Activated CD4-positive, CD25-positive, alpha-beta regulatory T cell treated with anti-CD3 and anti-CD28 coated beads, Interleukin-2, amount 50 U/mL, for 24 hours (primary cell): ENCODE results near the gene ATP5MG.

ENCODE experiments used
- ATAC-seq, 2 donors: fragments of 150-1000 bp; cut with Tn5 transposase; one replicate each; pipeline ENCODE4 v1.10.0; 2021; ENCODE audit warnings: mild to moderate bottlenecking in 1 of 2, moderate library complexity in 1 of 2

Gene ATP5MG

DNA sequence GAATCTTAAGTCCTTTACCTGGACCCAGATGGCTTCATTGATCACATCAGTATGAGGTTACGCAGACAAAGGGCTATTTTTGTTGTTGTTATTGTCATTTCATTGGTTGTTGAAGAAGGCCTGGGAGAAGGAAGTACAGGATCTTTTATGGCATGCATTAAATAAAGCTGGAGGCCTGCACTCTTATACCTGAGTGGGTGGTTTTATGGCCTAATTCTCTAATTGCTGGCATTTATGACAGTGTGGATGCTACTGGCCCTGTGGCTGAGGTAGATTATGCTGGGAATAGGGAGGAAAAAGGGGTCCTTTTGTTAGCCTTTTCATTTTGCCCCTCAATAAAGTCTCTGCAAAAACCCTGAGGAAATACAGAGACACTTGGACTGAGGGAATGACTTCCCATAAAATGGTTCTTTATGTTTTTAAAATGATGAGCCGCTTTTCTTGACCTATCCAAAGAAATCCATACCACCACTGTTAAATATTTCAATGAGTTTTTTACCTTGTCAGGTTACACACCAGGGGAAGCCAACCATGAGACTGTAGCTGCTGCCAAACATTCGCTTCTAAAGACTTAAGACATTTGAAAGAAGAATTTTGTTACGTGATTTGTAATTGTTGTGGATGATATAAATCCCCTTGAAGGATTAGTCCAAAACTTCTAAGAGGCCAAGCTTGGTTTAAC is 41.6 kb downstream of the ATP5MG start:
- ATAC-seq = no peak

DNA sequence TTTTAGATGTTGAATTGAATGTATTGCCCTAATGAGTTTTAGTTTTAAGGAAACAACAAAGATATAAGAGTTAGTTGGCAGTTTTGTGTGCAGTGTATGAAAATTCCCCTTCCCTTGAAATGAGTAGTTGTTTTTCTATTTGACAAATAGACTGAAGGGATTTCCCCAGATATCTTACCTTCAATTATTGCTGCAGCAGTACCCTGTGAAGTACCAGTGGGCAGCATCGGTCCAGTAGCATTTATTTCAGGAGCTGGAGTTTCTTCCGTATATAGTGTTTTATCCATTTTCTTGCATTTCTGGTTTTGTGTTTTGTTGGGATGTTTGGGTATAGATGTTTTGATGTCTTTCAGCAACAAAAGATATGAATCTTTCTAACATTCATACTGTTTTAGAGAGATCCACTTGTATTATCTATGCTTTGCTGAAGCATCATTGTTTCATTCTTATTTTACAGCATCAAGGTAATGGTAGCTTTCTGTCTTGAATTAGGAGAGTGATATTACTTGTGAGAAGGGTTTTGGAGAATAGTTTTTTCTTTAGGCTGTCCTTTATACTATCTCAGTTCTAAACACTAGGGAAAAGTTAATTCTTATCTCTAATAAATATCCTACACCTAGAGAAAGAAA is 42.3 kb downstream of the ATP5MG start:
- peak; percentile 77 to 80 for ATAC-seq

DNA sequence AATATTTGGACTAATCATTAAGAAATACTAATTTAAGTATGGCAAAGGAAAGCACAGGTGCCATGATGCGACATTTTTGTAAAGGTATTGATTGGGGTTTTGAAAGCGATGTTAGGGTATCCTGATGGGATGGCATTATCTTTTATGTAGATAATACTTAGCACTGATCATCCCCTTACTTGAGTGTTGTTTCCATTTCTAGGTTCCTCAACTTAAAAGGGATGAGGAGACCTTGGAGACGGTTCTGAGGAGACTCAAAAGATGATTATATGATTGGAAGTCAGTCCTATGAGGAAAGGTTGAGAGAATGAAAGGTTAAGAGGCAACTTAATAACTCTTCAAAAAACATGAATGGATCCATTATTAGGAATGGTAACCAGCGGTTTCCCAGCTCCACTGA is 46.0 kb downstream of the ATP5MG start:
- ATAC-seq = no peak

DNA sequence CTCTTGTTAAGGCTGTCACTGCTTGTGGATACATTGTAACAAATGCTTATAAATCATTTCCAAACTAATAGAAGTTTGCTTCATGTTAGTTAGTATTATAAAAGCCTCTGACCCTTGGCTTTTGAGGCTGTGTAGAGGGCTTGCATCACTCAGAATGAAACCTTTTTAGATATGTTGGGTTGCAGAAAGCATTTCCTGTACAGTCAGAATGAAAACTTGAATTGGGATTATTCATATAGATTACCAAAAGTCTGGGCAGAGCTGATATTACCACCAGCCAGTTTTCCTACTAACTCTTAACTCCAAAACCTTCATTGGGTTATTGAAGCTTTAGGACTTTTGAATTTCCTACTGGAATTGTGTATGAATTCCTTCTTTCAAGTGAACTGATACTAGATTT is 46.9 kb downstream of the ATP5MG start:
- ATAC-seq = peak in 1 of 2 donors; percentile 25

DNA sequence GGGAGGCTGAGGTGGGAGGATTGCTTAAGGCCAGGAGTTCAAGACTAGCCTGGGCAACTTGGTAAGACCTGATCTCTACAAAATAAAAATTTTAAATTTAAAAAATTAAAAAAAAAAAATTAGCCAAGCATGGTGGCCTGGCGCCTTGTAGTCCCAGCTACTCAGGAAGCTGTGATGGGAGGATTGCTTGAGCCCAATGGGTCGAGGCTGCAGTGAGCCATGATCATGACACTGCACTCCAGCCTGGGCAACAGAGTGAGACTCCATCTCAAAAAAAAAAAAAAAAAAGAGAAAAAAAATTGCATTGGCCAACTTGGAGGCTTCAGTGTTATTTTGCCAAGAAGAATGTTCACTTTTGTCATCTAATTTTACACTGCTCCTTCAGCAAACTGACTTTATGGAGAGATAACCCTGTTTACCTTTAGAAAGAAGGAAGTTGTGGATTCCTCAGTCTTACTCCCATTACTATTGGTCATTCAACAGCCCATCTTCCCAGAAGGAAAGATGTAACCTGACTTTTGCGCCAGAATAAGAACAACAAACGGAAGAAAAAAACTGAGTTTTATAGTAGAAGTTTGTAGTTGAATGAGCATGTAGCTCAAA is 48.0 kb downstream of the ATP5MG start:
- no peak for ATAC-seq

DNA sequence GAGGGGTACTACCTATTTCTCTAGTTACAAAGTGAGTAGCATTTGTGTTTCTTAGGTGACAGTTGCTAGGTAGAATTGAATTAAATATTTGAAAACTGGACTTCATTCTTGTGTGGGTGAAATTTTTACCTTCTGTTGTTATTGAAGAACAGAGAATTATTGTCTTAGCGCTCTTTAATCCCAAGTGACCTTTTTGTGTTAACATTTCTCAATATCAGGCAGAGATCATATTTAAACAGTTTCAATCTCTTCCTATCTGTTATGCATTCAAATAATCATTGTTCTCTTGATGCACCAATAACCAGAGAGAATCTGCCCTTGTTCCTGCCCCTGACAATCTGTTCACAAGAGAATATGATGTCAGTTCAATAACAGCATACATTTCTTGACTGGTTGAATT is 49.0 kb downstream of the ATP5MG start:
- ATAC-seq = no peak
